Ascending aorta (tissue), 2 donors: ENCODE data around the gene GPATCH8. TPM values are rescaled to one million over a fixed set of nuclear protein-coding genes. Genes with fewer than 3 reads are reported as not detected.
"Not testable (repeated sequence)": the region's sequence is repeated elsewhere in the genome, so short reads cannot be mapped to it uniquely, and the experiment has no call there.

Source experiments
- DNase-seq, 2 donors: peaks; one replicate each; pipeline ENCODE4 v3.0.0-alpha.2; 2019; ENCODE audit warnings: low spot score in 2 of 2
- H3K27ac ChIP-seq, 2 donors: fragments of 200-600 bp; sonication (generic); one replicate each; pipeline ENCODE4 v1.5.1; 2016 to 2017; ENCODE audit warnings: mild to moderate bottlenecking in 1 of 2
- H3K27me3 ChIP-seq: fragments of 200-600 bp; sonication (generic); one replicate; pipeline ENCODE4 v1.5.1; 2017
- H3K36me3 ChIP-seq, 2 donors: fragments of 200-600 bp; sonication (generic); one replicate each; pipeline ENCODE4 v1.5.1; 2016
- H3K4me1 ChIP-seq, 2 donors: fragments of 200-600 bp; sonication (generic); one replicate each; pipeline ENCODE4 v1.5.1; 2016 to 2017; ENCODE audit warnings: mild to moderate bottlenecking in 1 of 2
- H3K4me3 ChIP-seq, 2 donors: fragments of 200-600 bp; sonication (generic); one replicate each; pipeline ENCODE4 v1.5.1; 2016 to 2017; ENCODE audit warnings: mild to moderate bottlenecking in 1 of 2
- H3K9me3 ChIP-seq, 2 donors: fragments of 200-600 bp; sonication (generic); one replicate each; pipeline ENCODE4 v1.5.1; 2016
- CTCF ChIP-seq, 3 experiments: fragments of 200-600 bp in 2 of 3; fragments of 450-650 bp in 1 of 3; sonication (generic) in 2 of 3; IDR thresholded peaks; one replicate each; pipeline ENCODE4 v1.5.1; 2016 to 2019; ENCODE audit warnings: antibody characterized with exemption in 3 of 3, mild to moderate bottlenecking in 1 of 3, moderate library complexity in 1 of 3
- intact Hi-C: fragments of 100-400 bp; cut with DNase I; formaldehyde crosslinking; loops from one replicate; pipeline ENCODE4 v1.15.1; 2023
- total RNA-seq: library from RNA; depleted of rRNA; stranded (reverse); fragments of >200 nt; gene quantifications from one replicate; pipeline ENCODE4 v1.1.0, GENCODE V29; 2016

GPATCH8 gene
- total RNA-seq, 1 donor from 2014 or later = 13.3 TPM

GRCh38 chr17:44540246-44541084, 37.3 kb upstream of the GPATCH8 start:
- H3K27ac ChIP-seq = no peak overlapping the region
- DNase-seq = no peak
- intact Hi-C loops = no loop called here
- no peaks in the 10 kb centered on the region for H3K9me3 ChIP-seq
- H3K4me1 ChIP-seq = peaks cover 0 to 4% of the 10 kb centered on the region in 2 donors
- no peak overlapping the region for H3K4me3 ChIP-seq
- H3K36me3 ChIP-seq = no peaks in the 10 kb centered on the region
- no peak for TF ChIP-seq CTCF (IDR thresholded peaks at IDR 0.05)
- no peaks in the 10 kb centered on the region for H3K27me3 ChIP-seq

DNA sequence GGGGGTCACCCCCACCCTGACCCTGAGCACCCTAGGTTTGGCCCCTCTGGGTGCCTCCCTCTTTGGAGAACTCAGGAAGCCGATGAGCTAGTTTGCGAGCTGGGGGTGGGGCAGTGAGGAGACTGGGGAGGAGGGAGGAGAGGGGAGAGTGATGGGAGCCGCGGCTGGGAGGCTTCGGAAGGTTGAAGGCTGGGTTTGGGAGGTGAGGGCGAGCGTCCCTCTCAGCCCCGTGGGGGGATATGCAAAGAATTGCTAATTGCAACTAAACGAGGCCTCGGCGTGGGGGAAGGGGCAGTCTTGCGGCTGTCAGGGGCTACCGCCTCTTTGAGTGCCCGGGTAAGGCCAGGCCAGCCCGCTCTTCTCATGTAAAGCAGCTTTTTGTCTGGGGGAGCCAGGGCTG, 36.5 kb upstream of the GPATCH8 start:
- Histone ChIP-seq H3K4me3 (no peak overlapping the region), H3K36me3 (no peaks in the 10 kb centered on the region), H3K27ac (no peak overlapping the region), H3K4me1 (peaks cover 0 to 4% of the 10 kb centered on the region in 2 donors), H3K9me3 (no peaks in the 10 kb centered on the region), H3K27me3 (no peaks in the 10 kb centered on the region)
- no peak for DNase-seq
- no peak for TF ChIP-seq CTCF (IDR thresholded peaks at IDR 0.05)
- intact Hi-C loops = loop anchor here (10.0 kb wide), 1 partner anchor 45 kb away; no protein-coding TSS in a partner anchor

DNA sequence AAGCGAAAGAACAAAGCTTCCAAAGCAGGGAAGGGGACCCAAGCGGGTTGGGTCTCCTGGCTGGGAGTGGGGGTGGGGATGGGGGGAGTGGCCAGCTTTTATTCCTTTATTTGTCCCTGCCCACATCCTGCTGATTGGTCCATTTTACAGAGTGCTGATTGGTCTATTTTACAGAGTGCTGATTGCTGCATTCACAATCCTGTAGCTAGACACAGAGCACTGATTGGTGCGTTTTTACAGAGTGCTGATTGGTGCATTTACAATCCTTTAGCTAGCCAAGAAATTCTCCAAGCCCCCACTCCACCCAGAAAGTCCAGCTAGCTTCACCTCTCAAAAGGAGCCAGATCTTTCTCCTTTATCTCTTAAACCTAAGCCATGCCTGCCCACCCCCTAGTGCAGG, 34.7 kb upstream of the GPATCH8 start:
- not testable (repeated sequence) for H3K27me3 ChIP-seq, H3K4me3 ChIP-seq, H3K36me3 ChIP-seq, H3K9me3 ChIP-seq, DNase-seq, H3K27ac ChIP-seq, H3K4me1 ChIP-seq
- intact Hi-C loops = loop anchor here (10.0 kb wide), 1 partner anchor 47 kb away; no protein-coding TSS in a partner anchor

DNA sequence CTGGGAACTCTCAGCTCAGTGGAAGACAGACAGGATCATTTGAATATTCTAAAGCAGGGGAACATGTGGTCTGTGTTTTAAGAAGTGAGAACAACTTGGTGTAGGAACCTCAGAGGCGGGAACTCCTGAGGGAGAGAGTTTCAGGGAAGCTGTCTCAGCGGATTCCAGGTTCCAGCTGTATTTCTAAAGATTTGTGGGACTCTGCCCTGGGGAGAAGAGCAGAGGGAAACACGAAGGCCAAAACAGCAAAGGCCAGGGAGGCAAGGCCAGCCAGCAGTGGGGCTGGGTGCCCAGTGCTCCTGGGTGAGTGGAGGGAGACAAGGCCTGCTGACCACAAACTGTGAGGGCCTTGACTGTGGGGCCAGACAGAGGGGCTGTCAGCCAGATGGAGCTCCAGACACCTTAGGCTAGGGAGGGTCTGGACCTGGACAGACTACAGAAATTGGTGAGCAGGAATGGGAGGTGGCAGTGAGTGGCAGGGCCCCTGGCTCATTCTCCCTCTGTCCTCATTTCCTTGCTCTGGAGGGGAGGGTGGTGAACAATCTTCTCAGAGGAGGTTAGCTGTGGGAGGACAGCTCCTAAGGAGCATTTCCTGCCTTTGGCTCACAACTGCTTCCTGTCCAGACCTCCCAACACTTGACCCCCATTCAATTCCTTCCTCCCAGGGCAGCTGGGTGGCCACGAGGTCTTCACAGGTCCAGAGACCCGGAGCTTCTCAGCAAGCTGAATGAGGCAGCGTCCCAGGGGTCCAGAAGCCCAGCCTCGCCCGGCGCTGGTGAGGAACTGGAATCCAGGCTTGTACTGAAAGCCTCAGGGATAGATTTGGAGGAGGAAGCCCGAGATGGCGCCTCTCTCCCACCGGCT, 33.1 kb upstream of the GPATCH8 start:
- DNase-seq = no peak
- H3K4me1 ChIP-seq = peaks cover 5% of the 10 kb centered on the region in 2 donors
- H3K36me3 ChIP-seq = no peaks in the 10 kb centered on the region
- H3K9me3 ChIP-seq = no peaks in the 10 kb centered on the region
- H3K27ac ChIP-seq = peak overlapping the region; percentile 34 to 38
- H3K4me3 ChIP-seq = no peak overlapping the region
- no peaks in the 10 kb centered on the region for H3K27me3 ChIP-seq
- TF ChIP-seq CTCF (IDR thresholded peaks at IDR 0.05) = no peak
- intact Hi-C loops = loop anchor here (10.0 kb wide), 1 partner anchor 48 kb away; no protein-coding TSS in a partner anchor

GRCh38 chr17:44533533-44534246, 30.5 kb upstream of the GPATCH8 start:
- Histone ChIP-seq H3K27me3 (no peaks in the 10 kb centered on the region), H3K36me3 (no peaks in the 10 kb centered on the region), H3K4me1 (peaks cover 5% of the 10 kb centered on the region in 2 donors), H3K9me3 (no peaks in the 10 kb centered on the region), H3K4me3 (peak overlapping the region in 1 of 2 donors; percentile 49), H3K27ac (peak overlapping the region; percentile 62 to 74)
- DNase-seq = peak in 1 of 2 donors; percentile 93
- TF ChIP-seq CTCF (IDR thresholded peaks at IDR 0.05) = peak; percentile 93 to 98 (median 98)
- intact Hi-C loops = loop anchor here (1.0 to 10.0 kb wide), 3 partner anchors 24 to 103 kb away; partner anchors contain the start of gene FZD2
